ENCODE measurements around the gene AFF3.

The AFF3 gene

DNA sequence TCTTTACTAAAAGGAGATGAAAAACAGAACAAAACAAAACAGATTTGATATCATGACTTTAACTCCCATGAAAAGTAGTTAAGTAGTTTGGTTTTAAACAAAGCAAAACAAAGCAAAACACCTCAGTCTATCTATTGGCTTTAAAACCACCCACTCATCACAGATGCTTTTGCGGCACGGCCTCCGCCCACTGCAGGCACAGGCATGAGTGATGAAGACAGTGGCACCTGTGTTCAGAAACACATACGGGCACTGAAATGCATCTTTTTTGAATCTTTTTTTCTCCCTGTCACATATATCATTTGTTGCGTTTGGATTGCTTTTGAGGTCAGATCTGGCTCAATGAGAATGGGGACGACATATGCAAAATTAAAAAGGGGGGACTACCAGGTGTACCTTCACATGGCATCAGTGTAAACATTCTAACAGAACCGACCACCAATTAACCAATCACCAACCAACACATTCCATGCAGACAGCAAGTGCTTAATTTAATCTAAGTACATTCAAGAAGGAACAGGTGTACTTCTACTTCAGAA is 505.2 kb downstream of the AFF3 start:
- DNase-seq (ENCODE audit: low read depth, low spot score), result no peak
- TF ChIP-seq, protein P1, sequence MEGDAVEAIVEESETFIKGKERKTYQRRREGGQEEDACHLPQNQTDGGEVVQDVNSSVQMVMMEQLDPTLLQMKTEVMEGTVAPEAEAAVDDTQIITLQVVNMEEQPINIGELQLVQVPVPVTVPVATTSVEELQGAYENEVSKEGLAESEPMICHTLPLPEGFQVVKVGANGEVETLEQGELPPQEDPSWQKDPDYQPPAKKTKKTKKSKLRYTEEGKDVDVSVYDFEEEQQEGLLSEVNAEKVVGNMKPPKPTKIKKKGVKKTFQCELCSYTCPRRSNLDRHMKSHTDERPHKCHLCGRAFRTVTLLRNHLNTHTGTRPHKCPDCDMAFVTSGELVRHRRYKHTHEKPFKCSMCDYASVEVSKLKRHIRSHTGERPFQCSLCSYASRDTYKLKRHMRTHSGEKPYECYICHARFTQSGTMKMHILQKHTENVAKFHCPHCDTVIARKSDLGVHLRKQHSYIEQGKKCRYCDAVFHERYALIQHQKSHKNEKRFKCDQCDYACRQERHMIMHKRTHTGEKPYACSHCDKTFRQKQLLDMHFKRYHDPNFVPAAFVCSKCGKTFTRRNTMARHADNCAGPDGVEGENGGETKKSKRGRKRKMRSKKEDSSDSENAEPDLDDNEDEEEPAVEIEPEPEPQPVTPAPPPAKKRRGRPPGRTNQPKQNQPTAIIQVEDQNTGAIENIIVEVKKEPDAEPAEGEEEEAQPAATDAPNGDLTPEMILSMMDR (IDR thresholded peaks at IDR 0.05; ENCODE audit: low read depth, low read length), result no peak
- in situ Hi-C loops (cut with HindIII; ENCODE audit: low sequenced_read_pairs), result no loop called here
- no peak overlapping the region for H3K4me3 ChIP-seq (ENCODE audit: low read depth, low read length)

DNA sequence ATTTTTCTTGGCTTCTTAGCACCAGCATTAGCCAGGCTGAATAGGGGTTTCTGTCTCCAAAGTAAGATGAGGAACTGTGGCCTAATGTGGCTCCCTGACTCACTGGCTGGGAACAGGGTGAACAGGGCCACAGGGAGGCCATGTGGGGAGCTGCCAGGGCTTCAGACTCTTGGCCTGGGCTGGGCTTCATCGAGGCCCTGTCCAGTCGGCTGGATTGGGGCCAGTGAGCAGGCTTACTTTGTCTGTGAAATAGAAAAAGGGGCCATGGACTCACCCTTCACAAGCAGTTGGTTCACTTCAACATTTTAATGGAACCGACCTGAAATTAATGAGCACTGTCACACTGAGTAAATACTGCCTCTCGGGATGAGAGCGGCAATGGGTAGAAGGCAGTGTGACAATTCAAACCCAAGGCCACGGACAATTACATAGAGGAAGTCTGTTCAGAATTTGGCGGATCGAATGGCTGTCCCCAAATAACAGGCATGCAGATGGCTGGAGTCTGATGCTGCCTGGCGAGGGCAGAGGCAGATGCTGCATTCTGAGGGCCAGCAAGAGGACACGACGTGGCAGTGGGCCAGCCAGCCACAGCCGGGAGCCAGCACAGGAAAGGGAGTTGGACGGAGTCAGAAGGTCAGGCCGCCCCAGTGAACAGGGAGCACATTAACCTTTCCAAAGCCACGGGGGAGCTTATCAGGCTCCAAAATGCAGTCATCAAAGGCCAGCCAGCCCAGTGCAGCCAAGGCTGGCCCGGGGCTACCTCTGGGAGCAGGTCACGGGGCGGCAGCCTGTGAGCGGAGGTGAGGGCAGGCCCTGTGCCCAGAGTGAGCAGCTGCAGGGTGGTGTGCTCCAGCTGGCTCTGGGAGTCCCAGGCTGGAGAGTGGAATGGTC is 506.0 kb downstream of the AFF3 start:
- peak; percentile 65 for DNase-seq (ENCODE audit: low read depth, low spot score)
- TF ChIP-seq, protein P1 (IDR thresholded peaks at IDR 0.05; ENCODE audit: low read depth, low read length), result no peak
- H3K4me3 ChIP-seq (ENCODE audit: low read depth, low read length), result no peak overlapping the region
- in situ Hi-C loops (cut with HindIII; ENCODE audit: low sequenced_read_pairs), result no loop called here

DNA sequence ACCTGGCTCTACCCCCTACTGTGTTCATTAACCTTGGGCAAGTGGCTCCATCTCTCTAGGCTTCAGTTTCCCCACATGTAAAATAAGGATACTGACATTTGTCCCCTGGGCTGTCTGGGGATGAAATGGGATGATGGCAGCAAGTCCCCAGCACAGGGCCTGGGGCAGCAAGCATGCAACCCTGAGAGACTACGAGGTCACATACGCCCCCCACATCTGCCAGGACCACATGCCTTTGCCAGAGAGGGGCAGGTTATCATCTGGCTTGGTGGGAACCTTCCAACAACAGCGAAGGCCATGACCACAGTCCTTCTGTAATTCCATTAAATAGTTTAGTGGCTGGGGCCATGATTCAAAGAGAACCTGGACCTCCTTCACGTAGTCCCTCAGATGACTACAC is 506.7 kb downstream of the AFF3 start:
- in situ Hi-C loops (cut with HindIII; ENCODE audit: low sequenced_read_pairs), result no loop called here
- TF ChIP-seq, protein P1 (IDR thresholded peaks at IDR 0.05; ENCODE audit: low read depth, low read length), result no peak
- DNase-seq (ENCODE audit: low read depth, low spot score), result no peak
- no peak overlapping the region for H3K4me3 ChIP-seq (ENCODE audit: low read depth, low read length)

DNA sequence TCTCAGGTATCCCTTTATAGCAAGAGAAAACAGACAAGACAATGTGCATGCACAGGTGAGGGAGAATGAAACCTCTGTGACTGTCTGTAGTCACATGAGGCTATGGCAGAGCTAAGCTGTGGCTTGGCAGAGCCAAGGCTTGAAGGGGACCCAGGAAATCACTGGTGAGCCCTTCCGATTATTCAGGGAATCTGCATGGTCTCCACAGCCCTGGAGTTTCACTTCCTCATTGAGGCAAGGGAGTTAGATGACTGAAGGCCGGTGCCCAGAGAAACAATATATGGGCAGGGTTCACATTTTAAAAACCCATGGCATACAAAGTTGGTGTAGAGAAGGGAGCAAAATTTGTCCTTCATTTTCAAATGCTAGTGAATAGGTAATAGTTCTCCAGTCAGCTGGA is 508.2 kb downstream of the AFF3 start:
- no peak overlapping the region for H3K4me3 ChIP-seq (ENCODE audit: low read depth, low read length)
- TF ChIP-seq, protein P1 (IDR thresholded peaks at IDR 0.05; ENCODE audit: low read depth, low read length), result no peak
- in situ Hi-C loops (cut with HindIII; ENCODE audit: low sequenced_read_pairs), result no loop called here
- DNase-seq (ENCODE audit: low read depth, low spot score), result no peak

DNA sequence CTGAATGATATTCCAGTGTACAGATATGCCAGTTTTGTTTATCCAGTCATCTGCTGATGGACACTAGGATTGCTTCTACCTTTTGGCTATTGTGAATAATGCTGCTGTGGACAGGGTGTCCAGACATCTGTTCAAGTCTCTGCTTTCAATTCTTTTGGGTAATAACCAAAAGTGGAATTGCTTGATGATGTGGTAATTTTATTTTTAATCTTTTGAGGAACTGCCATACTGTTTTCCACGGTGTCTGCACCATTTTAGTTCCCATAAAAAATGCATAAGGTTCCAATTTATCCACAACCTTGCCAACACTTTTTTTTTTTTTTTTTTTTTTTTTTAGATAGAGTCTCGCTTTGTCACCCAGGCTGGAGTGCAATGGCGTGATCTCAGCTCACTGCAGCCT is 510.7 kb downstream of the AFF3 start:
- TF ChIP-seq, protein P1 (IDR thresholded peaks at IDR 0.05; ENCODE audit: low read depth, low read length), result no peak
- in situ Hi-C loops (cut with HindIII; ENCODE audit: low sequenced_read_pairs), result no loop called here
- no peak overlapping the region for H3K4me3 ChIP-seq (ENCODE audit: low read depth, low read length)
- DNase-seq (ENCODE audit: low read depth, low spot score), result no peak

DNA sequence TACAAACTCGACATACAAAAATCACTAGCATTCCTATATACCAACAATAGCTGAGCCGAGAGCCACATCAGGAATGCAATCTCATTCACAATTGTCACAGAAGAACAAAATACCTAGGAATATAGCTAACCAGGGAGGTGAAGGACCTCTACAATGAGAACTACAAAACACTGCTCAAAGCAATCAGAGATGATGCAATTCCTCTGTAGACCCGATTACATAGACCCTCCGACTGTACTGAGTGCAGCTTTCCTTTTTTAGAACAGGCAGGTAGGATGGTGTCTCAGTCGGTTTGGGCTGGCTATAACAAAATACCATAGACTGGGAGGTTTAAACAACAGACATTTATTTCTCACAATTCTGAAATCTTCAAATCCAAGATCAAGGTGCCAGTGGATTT is 513.1 kb downstream of the AFF3 start:
- in situ Hi-C loops (cut with HindIII; ENCODE audit: low sequenced_read_pairs), result no loop called here
- TF ChIP-seq, protein P1 (IDR thresholded peaks at IDR 0.05; ENCODE audit: low read depth, low read length), result no peak
- DNase-seq (ENCODE audit: low read depth, low spot score), result no peak
- H3K4me3 ChIP-seq (ENCODE audit: low read depth, low read length), result no peak overlapping the region
